Midbrain (tissue), 1 donor: ENCODE data around the gene EYS.

Source experiments
- DNase-seq: peaks from one replicate; lab custom pipeline; 2025; lab: John Stamatoyannopoulos, UW

The EYS gene

GRCh38 chr6:64721865-64722264 lies 985.2 kb downstream of the EYS start:
- DNase-seq = no peak

- no peak for DNase-seq
Observed at GRCh38 chr6:64717281-64717680, 989.7 kb downstream of the EYS start.

GRCh38 chr6:64715624-64716023 lies 991.4 kb downstream of the EYS start:
- no peak for DNase-seq

GRCh38 chr6:64714073-64714472 lies 993.0 kb downstream of the EYS start:
- DNase-seq = no peak

- DNase-seq = no peak
Observed at GRCh38 chr6:64713175-64713574, 993.9 kb downstream of the EYS start.

GRCh38 chr6:64712606-64713005 lies 994.4 kb downstream of the EYS start:
- no peak for DNase-seq

GRCh38 chr6:64703922-64704321 lies 1003.1 kb downstream of the EYS start:
- DNase-seq = no peak

GRCh38 chr6:64696053-64696452 lies 1011.0 kb downstream of the EYS start:
- no peak for DNase-seq

- no peak for DNase-seq
Observed at GRCh38 chr6:64694356-64694755, 1012.7 kb downstream of the EYS start.

GRCh38 chr6:64691064-64691463 lies 1016.0 kb downstream of the EYS start:
- DNase-seq = no peak

- DNase-seq = no peak
Observed at GRCh38 chr6:64685401-64685800, 1021.6 kb downstream of the EYS start.

- no peak for DNase-seq
Observed at GRCh38 chr6:64683682-64684081, 1023.3 kb downstream of the EYS start.

- DNase-seq = no peak
Observed at GRCh38 chr6:64681416-64682160, 1025.4 kb downstream of the EYS start.

- DNase-seq = no peak
Observed at GRCh38 chr6:64680446-64680845, 1026.6 kb downstream of the EYS start.

- no peak for DNase-seq
Observed at GRCh38 chr6:64679416-64679815, 1027.6 kb downstream of the EYS start.

GRCh38 chr6:64672651-64673050 lies 1034.4 kb downstream of the EYS start:
- DNase-seq = no peak

- no peak for DNase-seq
Observed at GRCh38 chr6:64672131-64672530, 1034.9 kb downstream of the EYS start.

- no peak for DNase-seq
Observed at GRCh38 chr6:64665137-64665536, 1041.9 kb downstream of the EYS start.

- DNase-seq = no peak
Observed at GRCh38 chr6:64664480-64664879, 1042.5 kb downstream of the EYS start.

- DNase-seq = no peak
Observed at GRCh38 chr6:64644024-64644423, 1063.0 kb downstream of the EYS start.

- DNase-seq = no peak
Observed at GRCh38 chr6:64630901-64631300, 1076.1 kb downstream of the EYS start.

- DNase-seq = no peak
Observed at GRCh38 chr6:64622944-64623343, 1084.1 kb downstream of the EYS start.

GRCh38 chr6:64602993-64603392 lies 1104.0 kb downstream of the EYS start:
- DNase-seq = no peak

- no peak for DNase-seq
Observed at GRCh38 chr6:64591676-64592036, 1115.4 kb downstream of the EYS start.
